Fibroblast of the aortic adventitia (primary cell): ENCODE results near the gene CCDC169. TPM values are rescaled to one million over a fixed set of nuclear protein-coding genes. Genes with fewer than 3 reads are reported as not detected.

ENCODE experiments used
- DNase-seq: peaks from one replicate; pipeline ENCODE4 v3.0.0-alpha.2; 2010; ENCODE audit warnings: low read depth
- H3K4me3 ChIP-seq: 2 replicates; pipeline ENCODE4 v1.5.1; 2011; ENCODE audit warnings: low read depth, mild to moderate bottlenecking, control low read depth, low read length, moderate library complexity
- CTCF ChIP-seq: IDR thresholded peaks from 2 replicates; pipeline ENCODE4 v1.5.1; 2011; ENCODE audit warnings: mild to moderate bottlenecking, low read length, control low read depth, inconsistent platforms; ENCODE audit not compliant: insufficient read depth
- total RNA-seq: library from RNA; depleted of rRNA; stranded (reverse); fragments of >200 nt; gene quantifications from 2 replicates; pipeline ENCODE4 v1.2.3, GENCODE V29; 2012; ENCODE audit warnings: low replicate concordance

CCDC169 gene
- total RNA-seq, 1 donor: 4.1 TPM

- H3K4me3 ChIP-seq: no peak overlapping the region
- no peak for TF ChIP-seq CTCF
- DNase-seq: no peak
These were observed 52.6 kb downstream of the CCDC169 start for GRCh38 chr13:36244990-36245389.

- H3K4me3 ChIP-seq: no peak overlapping the region
- DNase-seq: no peak
- TF ChIP-seq CTCF: no peak
These were observed 53.5 kb downstream of the CCDC169 start for GRCh38 chr13:36244073-36244472.

DNA sequence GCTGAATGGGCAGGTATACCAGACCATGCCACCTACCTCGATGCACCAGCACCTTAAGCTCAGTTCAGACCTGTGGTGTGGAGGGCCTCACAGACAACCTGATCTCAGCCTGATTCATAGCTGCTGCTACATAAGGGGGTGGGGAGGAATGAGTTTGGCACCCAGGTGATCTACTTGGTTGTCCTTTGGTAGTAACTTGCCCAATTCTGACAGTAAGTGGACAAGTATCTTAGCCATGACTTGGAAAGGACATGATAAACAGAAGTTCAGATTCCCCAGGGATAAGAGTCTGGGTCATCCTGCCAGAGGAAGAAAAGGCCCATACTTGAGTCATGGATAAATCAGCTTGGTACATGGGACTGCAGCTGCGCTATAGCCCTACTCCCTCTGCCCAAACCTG is 54.9 kb downstream of the CCDC169 start:
- H3K4me3 ChIP-seq: no peak overlapping the region
- no peak for TF ChIP-seq CTCF
- DNase-seq: no peak

DNA sequence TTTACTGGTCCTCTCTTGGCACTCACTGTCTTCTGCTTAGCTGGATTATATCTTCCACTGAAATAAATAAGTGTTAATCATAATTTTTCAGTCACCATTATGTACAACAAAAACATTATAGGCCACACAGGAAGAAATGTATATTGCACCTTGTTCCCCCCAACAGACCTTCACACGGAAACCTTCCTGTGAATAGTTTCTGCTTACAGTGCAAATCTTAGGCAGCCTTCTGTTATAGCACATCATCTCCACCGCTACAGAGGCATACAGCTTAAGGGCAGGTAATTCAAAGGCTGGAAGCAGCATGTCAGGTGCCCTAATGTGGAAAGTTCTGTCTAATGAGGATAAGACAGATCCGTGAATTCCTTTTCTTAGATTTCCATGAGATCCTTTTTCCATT is 66.4 kb downstream of the CCDC169 start:
- no peak for DNase-seq
- H3K4me3 ChIP-seq: no peak overlapping the region
- TF ChIP-seq CTCF: no peak

DNA sequence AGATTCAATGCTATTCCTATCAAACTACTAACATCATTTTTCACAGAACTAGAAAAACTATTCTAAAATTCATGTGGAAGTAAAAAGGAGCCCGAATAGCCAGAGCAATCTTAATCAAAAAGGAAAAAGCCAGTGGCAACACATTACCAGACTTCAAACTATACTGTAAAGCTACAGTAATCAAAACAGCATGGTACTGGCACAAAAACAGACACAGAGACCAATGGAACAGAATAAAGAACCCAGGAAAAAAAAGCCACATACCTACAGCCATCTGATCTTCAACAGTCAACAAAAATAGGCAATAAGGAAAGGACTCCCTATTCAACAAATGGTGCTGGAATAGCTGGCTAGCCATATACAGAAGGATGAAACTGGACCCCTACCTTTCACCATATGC is 72.9 kb downstream of the CCDC169 start:
- no peak for TF ChIP-seq CTCF
- H3K4me3 ChIP-seq: no peak overlapping the region
- DNase-seq: no peak

- no peak for DNase-seq
- TF ChIP-seq CTCF: no peak
- no peak overlapping the region for H3K4me3 ChIP-seq
These were observed 77.7 kb downstream of the CCDC169 start for GRCh38 chr13:36219883-36220282.

- no peak overlapping the region for H3K4me3 ChIP-seq
- no peak for DNase-seq
- no peak for TF ChIP-seq CTCF
These were observed 80.2 kb downstream of the CCDC169 start for GRCh38 chr13:36217456-36217855.
